SU-DHL-6 (cell line): ENCODE data around the gene C11orf54.

Source experiments
- H2AFZ ChIP-seq: fragments of 200-600 bp; sonication (generic); 2 replicates; pipeline ENCODE4 v1.6.1; 2014; ENCODE audit warnings: low read depth, mild to moderate bottlenecking, moderate library complexity, mixed read lengths, antibody characterized with exemption, low read length; ENCODE audit not compliant: severe bottlenecking
- H3F3A ChIP-seq: fragments of 200-600 bp; shearing (Covaris generic); 2 replicates; pipeline ENCODE4 v1.6.0; 2016; ENCODE audit warnings: antibody characterized with exemption, mild to moderate bottlenecking; ENCODE audit not compliant: insufficient read depth
- H3K27ac ChIP-seq: fragments of 200-600 bp; sonication (generic); 2 replicates; pipeline ENCODE4 v1.5.1; 2016; ENCODE audit warnings: low read depth, mild to moderate bottlenecking, low read length, moderate library complexity, mixed read lengths
- H3K27me3 ChIP-seq: fragments of 200-600 bp; sonication (generic), shearing (Covaris generic); 2 replicates; pipeline ENCODE4 v1.6.0; 2014; ENCODE audit warnings: mild to moderate bottlenecking, low read length
- H3K36me3 ChIP-seq: fragments of 200-600 bp; sonication (generic); 2 replicates; pipeline ENCODE4 v1.6.1; 2014; ENCODE audit warnings: mild to moderate bottlenecking, low read length, mixed read lengths
- H3K4me2 ChIP-seq: fragments of 300-600, 200-600 bp; shearing (Covaris generic), sonication (generic); 2 replicates; pipeline ENCODE4 v1.6.0; 2014; ENCODE audit warnings: low read length, low read depth, mild to moderate bottlenecking; ENCODE audit not compliant: poor library complexity, severe bottlenecking
- H3K4me3 ChIP-seq: fragments of 200-600 bp; sonication (generic); 2 replicates; pipeline ENCODE4 v1.5.1; 2014; ENCODE audit warnings: antibody characterized with exemption, low read length, mild to moderate bottlenecking, mixed read lengths; ENCODE audit not compliant: insufficient read depth, poor library complexity, severe bottlenecking
- H3K79me2 ChIP-seq: fragments of 200-600 bp; sonication (generic); 2 replicates; pipeline ENCODE4 v1.6.1; 2014; ENCODE audit warnings: mild to moderate bottlenecking, low read length, moderate library complexity; ENCODE audit not compliant: insufficient read depth
- H3K9ac ChIP-seq: fragments of 200-600 bp; sonication (generic); 2 replicates; pipeline ENCODE4 v1.7.0; 2014; ENCODE audit warnings: mild to moderate bottlenecking, low read length
- H3K9me2 ChIP-seq: fragments of 200-600 bp; sonication (generic); replicated peaks from 2 replicates; pipeline ENCODE4 v1.6.1; 2014; ENCODE audit warnings: low read length; ENCODE audit not compliant: insufficient read depth
- H3K9me3 ChIP-seq: fragments of 200-600 bp; sonication (generic); 2 replicates; pipeline ENCODE4 v1.6.1; 2014; ENCODE audit warnings: low read length, mixed read lengths; ENCODE audit not compliant: insufficient read depth
- H4K20me1 ChIP-seq: fragments of 200-600 bp; sonication (generic); 2 replicates; pipeline ENCODE4 v1.6.1; 2014; ENCODE audit warnings: low read depth, mild to moderate bottlenecking, antibody characterized with exemption, low read length, moderate library complexity, mixed read lengths
- CTCF ChIP-seq: fragments of 200-600 bp; sonication (generic); IDR thresholded peaks from one replicate; pipeline ENCODE4 v1.5.1; 2017; ENCODE audit warnings: antibody characterized with exemption, mild to moderate bottlenecking, low read length, moderate library complexity; ENCODE audit not compliant: insufficient read depth, poor library complexity, severe bottlenecking
- EZH2phosphoT487 ChIP-seq: fragments of 200-600 bp; sonication (generic), shearing (Covaris generic); conservative IDR thresholded peaks from 2 replicates; pipeline ENCODE4 v1.6.1; 2018; ENCODE audit warnings: mild to moderate bottlenecking, antibody characterized with exemption, low read length, moderate library complexity, mixed read lengths

C11orf54 gene

GRCh38 chr11:93791493-93791892, 50.0 kb downstream of the C11orf54 start:
- H3K9me3 ChIP-seq = no peaks in the 10 kb centered on the region
- H3K4me3 ChIP-seq = no peak overlapping the region
- H3K9me2 ChIP-seq = no peaks in the 10 kb centered on the region
- H3K79me2 ChIP-seq = peaks cover 35% of the 10 kb centered on the region
- H3K9ac ChIP-seq = no peak overlapping the region
- peaks cover 12% of the 10 kb centered on the region for H4K20me1 ChIP-seq
- TF ChIP-seq EZH2phosphoT487 (no peak), CTCF (no peak)
- H3K4me2 ChIP-seq = no peak overlapping the region
- H3K27me3 ChIP-seq = no peaks in the 10 kb centered on the region
- peaks cover 65% of the 10 kb centered on the region for H3K36me3 ChIP-seq
- H2AFZ ChIP-seq = no peak overlapping the region
- no peaks in the 10 kb centered on the region for H3F3A ChIP-seq
- no peak overlapping the region for H3K27ac ChIP-seq

GRCh38 chr11:93796441-93797231, 55.2 kb downstream of the C11orf54 start:
- Histone ChIP-seq H4K20me1 (peaks cover under 1% of the 10 kb centered on the region; the same call in 1 of the 2 replicates), H3K27ac (no peak overlapping the region), H3K27me3 (no peaks in the 10 kb centered on the region), H3K36me3 (peaks cover 62% of the 10 kb centered on the region), H3K79me2 (0 out of 2 replicates have a peak, but pooled peaks cover 15% of the 10 kb centered on the region), H3K9ac (no peak overlapping the region), H2AFZ (no peak overlapping the region), H3K9me2 (no peaks in the 10 kb centered on the region), H3F3A (peaks cover 2% of the 10 kb centered on the region; the same call in 1 of the 2 replicates), H3K4me2 (no peak overlapping the region), H3K9me3 (no peaks in the 10 kb centered on the region), H3K4me3 (no peak overlapping the region)
- TF ChIP-seq EZH2phosphoT487 (no peak), CTCF (no peak)

GRCh38 chr11:93801366-93801765, 59.9 kb downstream of the C11orf54 start:
- Histone ChIP-seq H4K20me1 (peaks cover 3% of the 10 kb centered on the region; the same call in 1 of the 2 replicates), H3K9me2 (no peaks in the 10 kb centered on the region), H3K36me3 (peaks cover 63% of the 10 kb centered on the region)

More at GRCh38 chr11:93801366-93801765, 59.9 kb downstream of the C11orf54 start:
- Histone ChIP-seq H3K9me3 (no peaks in the 10 kb centered on the region), H3K9ac (no peak overlapping the region), H3F3A (peaks cover 5% of the 10 kb centered on the region; the same call in 1 of the 2 replicates), H3K27ac (no peak overlapping the region), H3K4me3 (no peak overlapping the region), H2AFZ (no peak overlapping the region), H3K79me2 (0 out of 2 replicates have a peak, but pooled peaks cover 17% of the 10 kb centered on the region), H3K27me3 (no peaks in the 10 kb centered on the region), H3K4me2 (no peak overlapping the region)
- no peak for TF ChIP-seq CTCF
- no peak for TF ChIP-seq EZH2phosphoT487
